ENCODE results near the gene FGF10.

DNA sequence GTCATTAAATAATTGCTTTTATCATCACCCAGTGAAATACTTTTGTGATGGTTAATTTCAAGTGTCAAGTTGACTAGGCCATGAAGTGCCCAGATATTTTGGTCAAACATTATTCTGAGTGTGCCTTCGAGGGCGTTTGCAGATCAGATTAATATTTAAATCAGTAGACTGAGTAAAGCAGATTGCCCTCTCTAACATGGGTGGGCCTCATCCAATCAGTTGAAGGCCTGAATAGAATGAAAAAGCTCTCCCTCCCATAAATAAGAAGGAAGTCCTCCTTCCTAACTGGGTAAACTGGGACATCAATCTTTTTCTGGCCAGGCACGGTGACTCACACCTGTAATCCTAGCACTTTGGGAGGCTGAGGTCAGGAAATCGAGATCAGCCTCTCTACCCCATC is 12.4 kb upstream of the FGF10 start:
- no peak for TF ChIP-seq CTCF (conservative IDR thresholded peaks at IDR 0.05; ENCODE audit: low read depth, low read length)
- no peak for TF ChIP-seq EZH2 (IDR thresholded peaks at IDR 0.05; ENCODE audit: low read length, unreplicated experiment)
- TF ChIP-seq EZH2phosphoT487 (IDR thresholded peaks at IDR 0.05; ENCODE audit: borderline replicate concordance, low read length), result no peak

Data from PC-3 (cell line).